ENCODE data around the gene MMP14. TPM values are rescaled to one million over a fixed set of nuclear protein-coding genes. Genes with fewer than 3 reads are reported as not detected.

MMP14 gene
- total and polyA plus RNA-seq, 2 experiments from 2014 or later, result 7.0 to 56.4 TPM

- Mint-ChIP-seq H3K9me3 (no peaks in the 10 kb centered on the region), H3K27me3 (ENCODE audit: insufficient read depth, low read depth, poor library complexity) (peaks cover 28% of the 10 kb centered on the region), H3K4me3 (peak overlapping the region; percentile 80), H3K27ac (peak overlapping the region; percentile 96), H3K36me3 (ENCODE audit: low read depth) (no peaks in the 10 kb centered on the region; the same call in 2 of the 3 replicates), H3K4me1 (peaks cover 45% of the 10 kb centered on the region)
- DNase-seq (ENCODE audit: low spot score) (peak; percentile 86), ATAC-seq (peak; percentile 42)
- H3K4me3 ChIP-seq, result peak overlapping the region; percentile 86
- peaks cover 45% of the 10 kb centered on the region for H3K4me1 ChIP-seq (ENCODE audit: insufficient read depth)
- H3K79me2 ChIP-seq (replicated peaks; ENCODE audit: insufficient read depth), result no peaks in the 10 kb centered on the region
- H3K27me3 ChIP-seq (ENCODE audit: insufficient read depth), result no peaks in the 10 kb centered on the region
- H3K36me3 ChIP-seq (ENCODE audit: insufficient read depth), result no peaks in the 10 kb centered on the region
- no peaks in the 10 kb centered on the region for H3K9me2 ChIP-seq (ENCODE audit: insufficient read depth)
- H3K27ac ChIP-seq (ENCODE audit: low read depth), result peak overlapping the region; percentile 100
- TF ChIP-seq POLR2AphosphoS5 (IDR thresholded peaks at IDR 0.05; ENCODE audit: low read depth) (no peak), STAT1 (IDR thresholded peaks at IDR 0.05; ENCODE audit: unreplicated experiment) (no peak), NANOG (IDR thresholded peaks at IDR 0.05; ENCODE audit: borderline replicate concordance) (no peak), CREB1 (CRISPR knock-in tag; IDR thresholded peaks at IDR 0.05; ENCODE audit: low read depth) (no peak), CTCF (conservative IDR thresholded peaks at IDR 0.05; ENCODE audit: low read depth in 2 of 2) (no peak), REST (IDR thresholded peaks at IDR 0.05; ENCODE audit: unreplicated experiment) (no peak), JUNB (IDR thresholded peaks at IDR 0.05; ENCODE audit: unreplicated experiment) (no peak), ETS1 (IDR thresholded peaks at IDR 0.05) (no peak), ZNF114 (CRISPR knock-in tag; IDR thresholded peaks at IDR 0.05) (no peak), EZH2 (IDR thresholded peaks at IDR 0.05; ENCODE audit: low read depth, unreplicated experiment) (no peak), ZNF331 (CRISPR knock-in tag; IDR thresholded peaks at IDR 0.05; ENCODE audit: low read depth) (no peak), EZH2phosphoT487 (IDR thresholded peaks at IDR 0.05; ENCODE audit: unreplicated experiment) (no peak), ZNF462 (CRISPR knock-in tag; IDR thresholded peaks at IDR 0.05) (no peak)
- H3K4me2 ChIP-seq, result peak overlapping the region; percentile 97
- H3F3A ChIP-seq (replicated peaks; ENCODE audit: low read depth), result peaks cover 8% of the 10 kb centered on the region; the same call in 1 of the 2 replicates
- H4K20me1 ChIP-seq (replicated peaks; ENCODE audit: insufficient read depth), result no peaks in the 10 kb centered on the region
- 0 out of 2 replicates have a peak overlapping the region, but pooled peaks have one; percentile 15 for H2AFZ ChIP-seq
Measured at GRCh38 chr14:22822016-22822570, 14.3 kb upstream of the MMP14 start.

Data from GM23338 (cell line).